Astrocyte (in vitro differentiated cells and primary cell): ENCODE data around the gene CALML6. TPM values are rescaled to one million over a fixed set of nuclear protein-coding genes. Genes with fewer than 3 reads are reported as not detected.

Source experiments
- DNase-seq: peaks from one replicate; pipeline ENCODE4 v3.0.0-alpha.2; 2010; ENCODE audit warnings: low read depth
- FAIRE-seq: peaks from 2 replicates; lab custom pipeline; 2011; peaks lifted over from hg19 to GRCh38; lab: Jason Lieb, UNC
- H2AFZ ChIP-seq: 2 replicates; pipeline ENCODE4 v1.6.0; 2012; ENCODE audit warnings: low read depth, low read length, inconsistent platforms
- H3K27ac ChIP-seq: 2 replicates; pipeline ENCODE4 v1.5.1; 2011; ENCODE audit warnings: low read depth, low read length, inconsistent platforms
- H3K27me3 ChIP-seq: 2 replicates; pipeline ENCODE4 v1.6.0; 2011; ENCODE audit warnings: low read length, inconsistent platforms; ENCODE audit not compliant: insufficient read depth
- H3K36me3 ChIP-seq: 2 replicates; pipeline ENCODE4 v1.5.1; 2011; ENCODE audit warnings: low read length, inconsistent platforms; ENCODE audit not compliant: insufficient read depth
- H3K4me1 ChIP-seq: 2 replicates; pipeline ENCODE4 v1.5.1; 2011; ENCODE audit warnings: low read length, inconsistent platforms; ENCODE audit not compliant: insufficient read depth
- H3K4me2 ChIP-seq: 2 replicates; pipeline ENCODE4 v1.6.0; 2012; ENCODE audit warnings: low read length, inconsistent platforms
- H3K4me3 ChIP-seq: 2 replicates; pipeline ENCODE4 v1.5.1; 2011; ENCODE audit warnings: low read depth, mild to moderate bottlenecking, low read length, inconsistent platforms; ENCODE audit not compliant: insufficient read depth
- H3K79me2 ChIP-seq: 2 replicates; pipeline ENCODE4 v1.6.0; 2012; ENCODE audit warnings: mild to moderate bottlenecking, low read length, inconsistent platforms; ENCODE audit not compliant: insufficient read depth
- H3K9ac ChIP-seq: 2 replicates; pipeline ENCODE4 v1.6.0; 2012; ENCODE audit warnings: mild to moderate bottlenecking, low read length, inconsistent platforms
- H3K9me3 ChIP-seq: 2 replicates; pipeline ENCODE4 v1.5.1; 2012; ENCODE audit warnings: low read depth, mild to moderate bottlenecking, low read length, inconsistent platforms; ENCODE audit not compliant: insufficient read depth
- H4K20me1 ChIP-seq: 2 replicates; pipeline ENCODE4 v1.6.0; 2012; ENCODE audit warnings: low read length, inconsistent platforms; ENCODE audit not compliant: insufficient read depth
- H3K27ac Mint-ChIP-seq: one replicate; pipeline ENCODE4 v1.8.0; 2021; ENCODE audit warnings: mild to moderate bottlenecking, mixed read lengths; ENCODE audit not compliant: unreplicated experiment
- H3K27me3 Mint-ChIP-seq: one replicate; pipeline ENCODE4 v1.8.0; 2021; ENCODE audit warnings: low read depth, mixed read lengths; ENCODE audit not compliant: unreplicated experiment
- H3K36me3 Mint-ChIP-seq: one replicate; pipeline ENCODE4 v1.8.0; 2021; ENCODE audit warnings: low read depth, mixed read lengths; ENCODE audit not compliant: unreplicated experiment
- H3K4me1 Mint-ChIP-seq: one replicate; pipeline ENCODE4 v1.8.0; 2021; ENCODE audit warnings: low read depth, mixed read lengths; ENCODE audit not compliant: unreplicated experiment
- H3K4me3 Mint-ChIP-seq: one replicate; pipeline ENCODE4 v1.8.0; 2021; ENCODE audit warnings: mild to moderate bottlenecking, moderate library complexity, mixed read lengths; ENCODE audit not compliant: unreplicated experiment
- H3K9me3 Mint-ChIP-seq: one replicate; pipeline ENCODE4 v1.8.0; 2021; ENCODE audit warnings: mild to moderate bottlenecking, mixed read lengths; ENCODE audit not compliant: unreplicated experiment
- EZH2 ChIP-seq: IDR thresholded peaks from 2 replicates; pipeline ENCODE4 v1.6.1; 2012; ENCODE audit warnings: mild to moderate bottlenecking, low read length, inconsistent platforms; ENCODE audit not compliant: insufficient read depth
- total RNA-seq: library from RNA; stranded (reverse); gene quantifications from 2 replicates; pipeline ENCODE4 v1.2.1, GENCODE V29; 2021
- TF ChIP-seq, protein P1 (sequence below): IDR thresholded peaks from 2 replicates; pipeline ENCODE4 v1.5.1; 2011; ENCODE audit warnings: low read depth, mild to moderate bottlenecking, inconsistent platforms, low read length, moderate library complexity; ENCODE audit not compliant: insufficient read depth

The CALML6 gene
- total RNA-seq, 1 donor from 2014 or later = 0.91 TPM

DNA sequence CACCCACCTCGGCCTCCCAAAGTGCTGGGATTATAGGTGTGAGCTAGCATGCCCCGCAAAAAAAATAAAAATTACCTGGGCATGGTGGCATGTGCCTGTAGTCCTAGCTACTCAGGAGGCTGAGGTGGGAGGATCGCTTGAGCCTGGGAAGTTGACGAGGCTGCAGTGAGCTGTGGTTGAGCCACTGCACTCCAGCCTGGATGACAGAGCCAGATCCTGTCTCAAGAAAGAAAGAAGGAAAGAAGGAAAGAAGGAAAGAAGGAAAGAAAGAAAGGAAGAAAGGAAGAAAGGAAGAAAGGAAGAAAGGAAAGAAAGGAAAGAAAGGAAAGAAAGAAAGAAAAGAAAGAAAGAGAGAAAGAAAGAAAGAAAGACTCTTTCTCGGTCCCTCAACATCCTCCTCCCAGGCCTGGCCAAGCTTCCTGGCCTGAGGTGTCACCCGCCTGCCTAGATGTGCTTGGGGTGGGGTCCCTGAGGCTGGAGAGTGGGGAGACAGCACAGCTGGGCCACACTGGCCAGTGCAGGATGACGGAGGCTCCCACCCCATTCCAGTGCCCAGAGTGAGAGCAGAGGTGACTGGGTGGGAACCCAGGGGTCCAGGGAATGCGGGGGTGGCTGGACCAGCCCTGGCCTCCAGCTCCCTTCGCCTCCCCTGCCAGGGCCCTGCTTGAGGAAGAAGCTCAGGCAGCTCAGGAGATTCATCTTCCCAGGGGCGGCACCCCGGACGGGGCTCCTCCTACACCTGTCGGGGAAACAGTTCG lies 14.0 kb upstream of the CALML6 start:
- H3K9me3 ChIP-seq = no peaks in the 10 kb centered on the region
- no peaks in the 10 kb centered on the region for H3K36me3 ChIP-seq
- no peak overlapping the region for H3K9ac ChIP-seq
- no peak overlapping the region for H3K4me2 ChIP-seq
- no peak overlapping the region for H3K27ac ChIP-seq
- FAIRE-seq (no peak), DNase-seq (no peak)
- TF ChIP-seq, protein P1, sequence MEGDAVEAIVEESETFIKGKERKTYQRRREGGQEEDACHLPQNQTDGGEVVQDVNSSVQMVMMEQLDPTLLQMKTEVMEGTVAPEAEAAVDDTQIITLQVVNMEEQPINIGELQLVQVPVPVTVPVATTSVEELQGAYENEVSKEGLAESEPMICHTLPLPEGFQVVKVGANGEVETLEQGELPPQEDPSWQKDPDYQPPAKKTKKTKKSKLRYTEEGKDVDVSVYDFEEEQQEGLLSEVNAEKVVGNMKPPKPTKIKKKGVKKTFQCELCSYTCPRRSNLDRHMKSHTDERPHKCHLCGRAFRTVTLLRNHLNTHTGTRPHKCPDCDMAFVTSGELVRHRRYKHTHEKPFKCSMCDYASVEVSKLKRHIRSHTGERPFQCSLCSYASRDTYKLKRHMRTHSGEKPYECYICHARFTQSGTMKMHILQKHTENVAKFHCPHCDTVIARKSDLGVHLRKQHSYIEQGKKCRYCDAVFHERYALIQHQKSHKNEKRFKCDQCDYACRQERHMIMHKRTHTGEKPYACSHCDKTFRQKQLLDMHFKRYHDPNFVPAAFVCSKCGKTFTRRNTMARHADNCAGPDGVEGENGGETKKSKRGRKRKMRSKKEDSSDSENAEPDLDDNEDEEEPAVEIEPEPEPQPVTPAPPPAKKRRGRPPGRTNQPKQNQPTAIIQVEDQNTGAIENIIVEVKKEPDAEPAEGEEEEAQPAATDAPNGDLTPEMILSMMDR = no peak
- no peak for TF ChIP-seq EZH2
- Mint-ChIP-seq H3K36me3 (no peaks in the 10 kb centered on the region), H3K27ac (no peak overlapping the region), H3K9me3 (no peaks in the 10 kb centered on the region), H3K27me3 (peaks cover 4% of the 10 kb centered on the region), H3K4me3 (no peak overlapping the region), H3K4me1 (peaks cover 2% of the 10 kb centered on the region)
- no peak overlapping the region for H3K4me3 ChIP-seq
- H2AFZ ChIP-seq = no peak overlapping the region
- no peaks in the 10 kb centered on the region for H3K79me2 ChIP-seq
- no peaks in the 10 kb centered on the region for H3K27me3 ChIP-seq
- peaks cover 3% of the 10 kb centered on the region for H3K4me1 ChIP-seq
- no peaks in the 10 kb centered on the region for H4K20me1 ChIP-seq

DNA sequence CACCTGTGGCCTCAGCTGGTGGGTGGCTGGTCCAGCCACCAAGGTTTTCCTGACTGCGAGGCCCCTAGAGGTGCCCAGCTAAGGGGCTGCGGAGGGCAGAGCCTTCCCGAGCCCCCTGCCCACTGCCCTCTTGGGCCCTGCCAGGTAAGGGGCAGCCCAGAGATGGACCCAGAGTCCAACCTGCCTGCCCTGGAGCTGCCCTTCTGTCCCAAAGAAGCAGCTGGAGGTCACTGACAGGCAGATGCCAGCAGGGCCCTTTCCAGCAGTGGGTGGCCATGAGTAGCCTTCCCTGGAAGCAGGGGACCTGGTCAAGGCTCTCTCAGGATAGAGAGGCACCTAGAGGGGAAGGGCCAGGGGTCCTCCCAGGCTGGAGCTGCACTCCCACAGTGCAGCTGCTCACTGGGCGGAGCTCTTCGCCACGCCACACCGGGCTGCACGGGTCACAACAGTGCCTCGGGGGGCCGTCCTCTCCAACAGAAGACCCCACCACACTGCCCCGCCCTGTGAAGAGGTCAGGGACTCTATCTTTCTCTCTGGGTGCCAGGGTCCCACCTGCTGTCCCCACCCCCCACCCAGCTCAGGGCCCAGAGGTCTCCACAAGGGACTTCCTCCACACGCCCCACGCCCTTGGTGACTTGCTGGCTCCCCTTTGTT lies 13.3 kb upstream of the CALML6 start:
- H3K4me2 ChIP-seq = no peak overlapping the region
- no peaks in the 10 kb centered on the region for H3K27me3 ChIP-seq
- FAIRE-seq = no peak
- Mint-ChIP-seq H3K9me3 (no peaks in the 10 kb centered on the region), H3K36me3 (no peaks in the 10 kb centered on the region), H3K4me3 (no peak overlapping the region), H3K27me3 (peaks cover 4% of the 10 kb centered on the region), H3K4me1 (peaks cover 5% of the 10 kb centered on the region), H3K27ac (no peak overlapping the region)
- no peaks in the 10 kb centered on the region for H3K36me3 ChIP-seq
- TF ChIP-seq, protein P1 = no peak
- no peak for TF ChIP-seq EZH2
- no peaks in the 10 kb centered on the region for H3K9me3 ChIP-seq
- H3K9ac ChIP-seq = no peak overlapping the region
- H3K4me3 ChIP-seq = no peak overlapping the region
- H3K4me1 ChIP-seq = peaks cover 3% of the 10 kb centered on the region
- no peak overlapping the region for H2AFZ ChIP-seq
- no peaks in the 10 kb centered on the region for H4K20me1 ChIP-seq
- H3K79me2 ChIP-seq = no peaks in the 10 kb centered on the region
- no peak for DNase-seq
- no peak overlapping the region for H3K27ac ChIP-seq

DNA sequence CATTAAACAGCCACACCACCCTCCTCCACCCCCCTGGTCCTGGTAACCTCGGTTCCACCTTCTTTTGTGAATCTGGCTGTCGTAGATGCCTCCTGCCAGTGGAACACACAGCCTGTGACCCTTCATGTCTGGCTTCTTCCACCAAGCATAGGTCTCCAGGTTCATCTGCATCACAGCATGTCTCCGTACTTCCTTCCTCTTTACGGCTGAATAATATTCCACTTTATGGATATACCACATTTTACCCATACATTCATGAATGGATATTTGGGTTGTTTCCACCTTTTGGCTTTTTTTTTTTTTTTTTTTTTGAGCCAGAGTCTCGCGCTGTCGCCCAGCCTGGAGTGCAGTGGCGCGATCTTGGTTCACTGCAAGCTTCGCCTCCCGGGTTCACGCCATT lies 11.8 kb upstream of the CALML6 start:
- Histone ChIP-seq H3K27me3 (no peaks in the 10 kb centered on the region), H3K4me2 (no peak overlapping the region)
- peaks cover 8% of the 10 kb centered on the region for H3K4me1 Mint-ChIP-seq

More for the DNA sequence above, 11.8 kb upstream of the CALML6 start:
- H3K36me3 Mint-ChIP-seq = no peaks in the 10 kb centered on the region
- H3K4me3 Mint-ChIP-seq = no peak overlapping the region
- no peak overlapping the region for H3K27ac Mint-ChIP-seq
- H3K9me3 Mint-ChIP-seq = no peaks in the 10 kb centered on the region
- DNase-seq = no peak
- H3K27me3 Mint-ChIP-seq = peaks cover 4% of the 10 kb centered on the region
- Histone ChIP-seq H3K4me3 (no peak overlapping the region), H3K9ac (no peak overlapping the region), H3K9me3 (no peaks in the 10 kb centered on the region), H4K20me1 (no peaks in the 10 kb centered on the region), H2AFZ (no peak overlapping the region), H3K27ac (no peak overlapping the region), H3K36me3 (no peaks in the 10 kb centered on the region), H3K79me2 (peaks cover 2% of the 10 kb centered on the region), H3K4me1 (peaks cover 3% of the 10 kb centered on the region)
- no peak for TF ChIP-seq EZH2
- TF ChIP-seq, protein P1 = no peak
- no peak for FAIRE-seq
